AG08395 (cell line): ENCODE measurements around the gene CDH23.
A peak's percentile ranks its signal among the peaks of the same experiment; 100 is the strongest.

Source experiments
- DNase-seq: peaks from one replicate; pipeline ENCODE4 v3.0.0; 2012; ENCODE audit warnings: mixed read lengths, low spot score

CDH23 gene

GRCh38 chr10:71777213-71777985, 380.7 kb downstream of the CDH23 start:
- no peak for DNase-seq

- no peak for DNase-seq
Observed at GRCh38 chr10:71778071-71778825, 381.5 kb downstream of the CDH23 start.

GRCh38 chr10:71779641-71780040, 382.9 kb downstream of the CDH23 start:
- DNase-seq: no peak

- no peak for DNase-seq
Observed at GRCh38 chr10:71780156-71780555, 383.4 kb downstream of the CDH23 start.

- no peak for DNase-seq
Observed at GRCh38 chr10:71780719-71781118, 384.0 kb downstream of the CDH23 start.

GRCh38 chr10:71782221-71782916, 385.6 kb downstream of the CDH23 start:
- no peak for DNase-seq

GRCh38 chr10:71782917-71783490, 386.3 kb downstream of the CDH23 start:
- no peak for DNase-seq

GRCh38 chr10:71783917-71784678, 387.4 kb downstream of the CDH23 start:
- no peak for DNase-seq

GRCh38 chr10:71784679-71785272, 388.1 kb downstream of the CDH23 start:
- DNase-seq: no peak

- DNase-seq: no peak
Observed at GRCh38 chr10:71788954-71789353, 392.2 kb downstream of the CDH23 start.

GRCh38 chr10:71789871-71790270, 393.2 kb downstream of the CDH23 start:
- no peak for DNase-seq

GRCh38 chr10:71790749-71791440, 394.2 kb downstream of the CDH23 start:
- DNase-seq: no peak

- peak; percentile 53 for DNase-seq
Observed at GRCh38 chr10:71795248-71795647, 398.5 kb downstream of the CDH23 start.

- no peak for DNase-seq
Observed at GRCh38 chr10:71796749-71797405, 400.2 kb downstream of the CDH23 start.

- no peak for DNase-seq
Observed at GRCh38 chr10:71797533-71798307, 401.0 kb downstream of the CDH23 start.

GRCh38 chr10:71798308-71798624, 401.5 kb downstream of the CDH23 start:
- no peak for DNase-seq

GRCh38 chr10:71799112-71799511, 402.4 kb downstream of the CDH23 start:
- DNase-seq: no peak

GRCh38 chr10:71799608-71800453, 403.1 kb downstream of the CDH23 start:
- DNase-seq: no peak

- no peak for DNase-seq
Observed at GRCh38 chr10:71801361-71801760, 404.6 kb downstream of the CDH23 start.
